Esophagus (tissue), 2 donors: ENCODE data around the gene MSL3. TPM values are rescaled to one million over a fixed set of nuclear protein-coding genes. Genes with fewer than 3 reads are reported as not detected.

ENCODE experiments used
- H3K27ac ChIP-seq, 2 donors: one replicate each; pipeline ENCODE4 v1.5.1; 2013; ENCODE audit warnings: low read depth in 2 of 2, mild to moderate bottlenecking in 2 of 2, inconsistent platforms in 1 of 2, low read length in 1 of 2, moderate library complexity in 1 of 2
- H3K27me3 ChIP-seq, 2 donors: one replicate each; pipeline ENCODE4 v1.6.1; 2013; ENCODE audit warnings: low read length in 2 of 2, control low read depth in 1 of 2, mild to moderate bottlenecking in 1 of 2; ENCODE audit not compliant: insufficient read depth in 2 of 2, control insufficient read depth in 1 of 2
- H3K36me3 ChIP-seq, 2 donors: one replicate each; pipeline ENCODE4 v1.6.1; 2013; ENCODE audit warnings: low read length in 1 of 2; ENCODE audit not compliant: control insufficient read depth in 2 of 2, insufficient read depth in 2 of 2
- H3K4me1 ChIP-seq, 2 donors: one replicate each; pipeline ENCODE4 v1.6.1; 2013; ENCODE audit warnings: low read length in 1 of 2; ENCODE audit not compliant: control insufficient read depth in 2 of 2, insufficient read depth in 2 of 2
- H3K4me3 ChIP-seq, 2 donors: one replicate each; pipeline ENCODE4 v1.5.1; 2013; ENCODE audit warnings: low read length in 2 of 2, mild to moderate bottlenecking in 2 of 2, low read depth in 1 of 2, moderate library complexity in 1 of 2
- H3K9me3 ChIP-seq, 2 donors: one replicate each; pipeline ENCODE4 v1.6.1; 2013; ENCODE audit warnings: mild to moderate bottlenecking in 2 of 2, low read depth in 1 of 2, low read length in 1 of 2, moderate library complexity in 1 of 2; ENCODE audit not compliant: control insufficient read depth in 2 of 2, insufficient read depth in 1 of 2
- WGBS, 2 donors: extraction: QIAGEN DNeasy Blood & Tissue Kit; methylation state at CpG; one replicate each; pipeline ENCODE4 v1.1.7; 2013; 5-methylcytosine and 5-hydroxymethylcytosine counted together
- polyA plus RNA-seq, 2 donors: library from polyadenylated mRNA; stranded (reverse); fragments of 200-250 nt; gene quantifications; one replicate each; pipeline ENCODE4 v1.2.3, GENCODE V29; 2013
- donor health status: healthy with polysubstance abuse.
- donor health status: Bipolar disorder and iron deficiency.

The MSL3 gene
- polyA plus RNA-seq, 2 donors, result 14.5 to 29.9 TPM

GRCh38 chrX:11778230-11778629 lies 20.2 kb downstream of the MSL3 start:
- Histone ChIP-seq H3K27ac (no peak overlapping the region), H3K27me3 (no peaks in the 10 kb centered on the region), H3K36me3 (peaks cover 2 to 5% of the 10 kb centered on the region in 2 donors), H3K9me3 (no peaks in the 10 kb centered on the region), H3K4me1 (no peaks in the 10 kb centered on the region), H3K4me3 (no peak overlapping the region)
- WGBS, 2 donors, result 70 to 78% methylated on average over 4 of the region's 4 CpGs

- H3K4me1 ChIP-seq, result no peaks in the 10 kb centered on the region
- H3K27me3 ChIP-seq, result no peaks in the 10 kb centered on the region
- 79 to 91% methylated on average over 2 of the region's 2 CpGs for WGBS, 2 donors
- no peaks in the 10 kb centered on the region for H3K9me3 ChIP-seq
- no peak overlapping the region for H3K4me3 ChIP-seq
- H3K36me3 ChIP-seq, result no peaks in the 10 kb centered on the region
- H3K27ac ChIP-seq, result no peak overlapping the region
Observed at GRCh38 chrX:11781133-11781532, 23.1 kb downstream of the MSL3 start.

GRCh38 chrX:11781734-11782370 lies 23.8 kb downstream of the MSL3 start:
- no peaks in the 10 kb centered on the region for H3K9me3 ChIP-seq
- no peak overlapping the region for H3K27ac ChIP-seq
- H3K4me3 ChIP-seq, result no peak overlapping the region
- no peaks in the 10 kb centered on the region for H3K4me1 ChIP-seq
- H3K27me3 ChIP-seq, result no peaks in the 10 kb centered on the region
- H3K36me3 ChIP-seq, result no peaks in the 10 kb centered on the region
- 59 to 61% methylated on average over 3 of the region's 3 CpGs for WGBS, 2 donors

GRCh38 chrX:11784543-11784942 lies 26.5 kb downstream of the MSL3 start:
- H3K9me3 ChIP-seq, result no peaks in the 10 kb centered on the region
- 47 to 94% methylated on average over 1 of the region's 1 CpG for WGBS, 2 donors

GRCh38 chrX:11786862-11787261 lies 28.8 kb downstream of the MSL3 start:
- Histone ChIP-seq H3K36me3 (no peaks in the 10 kb centered on the region), H3K27ac (no peak overlapping the region), H3K4me1 (no peaks in the 10 kb centered on the region), H3K27me3 (no peaks in the 10 kb centered on the region), H3K4me3 (no peak overlapping the region), H3K9me3 (no peaks in the 10 kb centered on the region)
- WGBS, 2 donors, result 26 to 53% methylated on average over 5 of the region's 5 CpGs

More at GRCh38 chrX:11784543-11784942, 26.5 kb downstream of the MSL3 start:
- H3K27me3 ChIP-seq, result no peaks in the 10 kb centered on the region
- H3K36me3 ChIP-seq, result no peaks in the 10 kb centered on the region
- H3K27ac ChIP-seq, result no peak overlapping the region
- H3K4me1 ChIP-seq, result no peaks in the 10 kb centered on the region
- no peak overlapping the region for H3K4me3 ChIP-seq

- Histone ChIP-seq H3K27me3 (no peaks in the 10 kb centered on the region), H3K4me3 (no peak overlapping the region), H3K27ac (no peak overlapping the region), H3K9me3 (no peaks in the 10 kb centered on the region), H3K36me3 (no peaks in the 10 kb centered on the region), H3K4me1 (no peaks in the 10 kb centered on the region)
- 35 to 37% methylated on average over 18 of the region's 18 CpGs for WGBS, 2 donors
Observed at GRCh38 chrX:11787564-11787963, 29.5 kb downstream of the MSL3 start.

GRCh38 chrX:11789809-11790208 lies 31.8 kb downstream of the MSL3 start:
- H3K27ac ChIP-seq, result no peak overlapping the region
- no peaks in the 10 kb centered on the region for H3K4me1 ChIP-seq
- H3K9me3 ChIP-seq, result no peaks in the 10 kb centered on the region
- H3K4me3 ChIP-seq, result no peak overlapping the region
- no peaks in the 10 kb centered on the region for H3K27me3 ChIP-seq
- 78 to 92% methylated on average over 1 of the region's 1 CpG for WGBS, 2 donors
- H3K36me3 ChIP-seq, result no peaks in the 10 kb centered on the region

- Histone ChIP-seq H3K4me3 (no peak overlapping the region), H3K36me3 (no peaks in the 10 kb centered on the region), H3K4me1 (no peaks in the 10 kb centered on the region), H3K27me3 (no peaks in the 10 kb centered on the region), H3K27ac (no peak overlapping the region), H3K9me3 (no peaks in the 10 kb centered on the region)
Observed at GRCh38 chrX:11791090-11791489, 33.1 kb downstream of the MSL3 start.

- Histone ChIP-seq H3K4me1 (no peaks in the 10 kb centered on the region), H3K27ac (no peak overlapping the region), H3K4me3 (no peak overlapping the region), H3K36me3 (no peaks in the 10 kb centered on the region), H3K9me3 (no peaks in the 10 kb centered on the region), H3K27me3 (no peaks in the 10 kb centered on the region)
- 16 to 89% methylated on average over 1 of the region's 1 CpG for WGBS, 2 donors
Observed at GRCh38 chrX:11791537-11791936, 33.5 kb downstream of the MSL3 start.
